Measurements from ENCODE around the gene ISM1. TPM values are rescaled to one million over a fixed set of nuclear protein-coding genes. Genes with fewer than 3 reads are reported as not detected.

Gene ISM1
- total RNA-seq = 3.6 and 4.3 TPM in 2 replicates

DNA sequence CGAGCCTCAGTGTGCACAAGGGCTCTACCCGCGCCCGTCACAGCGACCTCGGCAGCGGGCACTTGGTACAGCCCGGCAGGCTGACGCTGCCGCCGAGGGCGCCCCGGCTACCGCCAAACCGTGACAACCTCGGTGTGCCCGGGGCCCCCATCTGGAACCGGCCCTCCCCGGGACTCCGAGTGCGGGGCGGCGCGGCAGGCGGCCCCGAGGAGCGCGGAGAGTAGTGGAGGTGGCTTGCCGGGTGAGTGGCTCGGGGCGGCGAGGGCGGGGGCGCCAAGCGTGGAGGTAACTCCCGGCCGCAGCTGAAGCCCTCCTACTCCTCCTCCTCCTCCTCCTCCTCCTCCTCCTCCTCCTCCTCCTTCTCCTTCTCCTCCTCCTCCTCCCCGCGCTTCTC is at the start of gene ISM1:
Gene ISM1 (plus strand): TSS at position 371 of the 394 bp plus-strand sequence. CDS start 503 bp downstream, outside the sequence.

Other genes starting within 250 kb of the ISM1 start
- gene SPTLC3, start 212.3 kb upstream of the ISM1 start, total RNA-seq = 0.33 and 0.89 TPM in 2 replicates

All from mammary microvascular endothelial cell (primary cell).